Measurements from ENCODE around the gene MTHFSD.

The MTHFSD gene

DNA sequence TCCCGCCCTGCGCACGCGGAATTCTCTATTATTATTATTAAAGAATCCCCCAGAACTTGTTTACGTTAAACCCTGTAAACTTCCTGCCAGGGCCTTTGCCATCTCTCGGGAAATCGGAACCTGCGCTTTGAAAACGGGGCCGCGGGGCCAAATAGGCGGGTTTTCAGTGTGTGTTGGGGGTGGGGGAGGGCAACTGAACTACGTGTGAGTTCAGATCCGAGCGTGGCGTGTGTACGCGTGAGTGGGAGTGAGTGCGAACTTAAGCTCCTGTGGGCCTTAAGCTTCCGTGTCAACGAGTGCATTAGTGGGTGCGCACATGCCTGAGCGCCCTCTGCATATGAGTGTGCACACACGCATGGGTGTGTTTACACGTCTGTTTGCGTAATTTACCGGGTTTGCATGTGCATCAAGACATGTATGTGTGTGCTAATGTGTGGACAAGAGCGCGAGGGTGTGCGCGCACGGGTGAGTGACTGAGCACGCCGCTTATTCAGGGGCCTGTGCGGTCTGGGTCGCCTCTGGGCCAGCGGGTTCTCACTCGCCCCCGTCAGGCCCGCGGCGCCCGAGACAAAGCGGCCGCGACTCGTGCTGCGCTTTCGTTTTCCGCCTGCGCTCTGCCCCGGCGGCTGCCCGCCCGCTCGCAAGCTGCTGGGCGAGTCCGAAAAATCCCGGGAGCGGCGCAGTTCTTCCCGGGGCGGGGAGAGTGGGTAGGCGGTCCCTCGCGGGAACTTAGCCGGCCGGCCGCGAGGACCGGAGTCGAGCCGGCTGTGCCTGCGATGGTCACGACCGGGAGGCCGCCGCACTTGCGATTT, 45.9 kb downstream of the MTHFSD start:
- Histone ChIP-seq H3K27me3 (ENCODE audit: control insufficient read depth, insufficient read depth, low read length) (peaks cover 86% of the 10 kb centered on the region), H3K9ac (ENCODE audit: low read length) (peak overlapping the region; percentile 58), H3K4me1 (ENCODE audit: control insufficient read depth, insufficient read depth, low read length) (peaks cover 7% of the 10 kb centered on the region)

GRCh38 chr16:86508028-86508946, 46.7 kb downstream of the MTHFSD start:
- H3K4me1 ChIP-seq (ENCODE audit: control insufficient read depth, insufficient read depth, low read length) = peaks cover 7% of the 10 kb centered on the region
- peak overlapping the region; percentile 58 for H3K9ac ChIP-seq (ENCODE audit: low read length)
- H3K4me3 ChIP-seq (ENCODE audit: low read length) = no peak overlapping the region
- H3K27me3 ChIP-seq (ENCODE audit: control insufficient read depth, insufficient read depth, low read length) = peaks cover 87% of the 10 kb centered on the region
- no peaks in the 10 kb centered on the region for H3K9me3 ChIP-seq (ENCODE audit: control insufficient read depth, low read length)
- no peaks in the 10 kb centered on the region for H3K36me3 ChIP-seq (ENCODE audit: control insufficient read depth, insufficient read depth, low read length)

More for the DNA sequence above, 45.9 kb downstream of the MTHFSD start:
- Histone ChIP-seq H3K36me3 (ENCODE audit: control insufficient read depth, insufficient read depth, low read length) (no peaks in the 10 kb centered on the region), H3K9me3 (ENCODE audit: control insufficient read depth, low read length) (no peaks in the 10 kb centered on the region), H3K4me3 (ENCODE audit: low read length) (peak overlapping the region; percentile 41)

DNA sequence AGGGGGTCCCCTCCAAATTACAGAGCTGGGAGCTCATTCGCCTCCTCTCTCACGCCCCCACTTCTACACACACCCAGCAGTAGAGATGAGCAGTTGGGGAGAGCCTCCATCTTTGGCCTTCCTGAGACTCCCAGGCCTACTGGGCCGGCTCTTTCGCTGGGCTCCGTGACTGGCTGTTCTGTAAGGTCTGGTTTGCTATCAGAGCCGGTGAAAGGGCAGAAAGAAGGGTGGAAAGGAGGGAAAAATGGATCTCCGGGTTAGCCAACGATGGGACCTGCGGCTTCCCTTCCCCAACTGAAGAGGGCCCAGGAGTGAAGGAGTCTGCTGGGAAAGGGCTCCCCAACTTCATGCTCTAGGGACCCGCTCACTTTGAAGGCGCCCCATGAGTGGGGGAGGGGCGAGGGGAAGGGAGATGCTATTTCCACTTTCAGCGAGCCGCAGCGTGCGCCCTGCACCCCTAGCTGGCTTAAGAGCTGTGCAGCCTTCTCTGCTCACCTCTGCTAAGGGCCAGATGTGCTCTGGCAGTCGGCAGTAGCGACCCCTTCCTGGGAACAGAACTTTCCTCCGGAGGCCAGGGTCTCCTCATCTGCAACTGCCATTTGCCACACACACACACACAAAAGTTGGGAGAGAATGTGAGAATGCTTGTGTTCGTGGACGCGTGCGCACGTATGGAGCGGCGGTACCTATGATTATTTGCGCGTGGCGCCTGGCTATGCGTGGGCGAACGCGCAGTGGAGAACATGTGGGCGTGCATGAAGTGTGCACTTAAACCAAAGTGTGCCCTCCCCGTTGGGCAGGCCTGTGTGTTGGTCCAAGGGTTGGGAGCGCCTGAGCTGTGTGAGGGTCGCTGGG, 47.6 kb downstream of the MTHFSD start:
- H3K4me3 ChIP-seq (ENCODE audit: low read length) = peak overlapping the region; percentile 36
- peak overlapping the region; percentile 58 for H3K9ac ChIP-seq (ENCODE audit: low read length)
- H3K27me3 ChIP-seq (ENCODE audit: control insufficient read depth, insufficient read depth, low read length) = peaks cover 89% of the 10 kb centered on the region
- H3K36me3 ChIP-seq (ENCODE audit: control insufficient read depth, insufficient read depth, low read length) = no peaks in the 10 kb centered on the region
- H3K4me1 ChIP-seq (ENCODE audit: control insufficient read depth, insufficient read depth, low read length) = peaks cover 7% of the 10 kb centered on the region
- H3K9me3 ChIP-seq (ENCODE audit: control insufficient read depth, low read length) = no peaks in the 10 kb centered on the region

GRCh38 chr16:86505899-86506864, 48.9 kb downstream of the MTHFSD start:
- Histone ChIP-seq H3K36me3 (ENCODE audit: control insufficient read depth, insufficient read depth, low read length) (no peaks in the 10 kb centered on the region), H3K4me1 (ENCODE audit: control insufficient read depth, insufficient read depth, low read length) (peaks cover 7% of the 10 kb centered on the region), H3K9me3 (ENCODE audit: control insufficient read depth, low read length) (no peaks in the 10 kb centered on the region), H3K9ac (ENCODE audit: low read length) (peak overlapping the region; percentile 58), H3K27me3 (ENCODE audit: control insufficient read depth, insufficient read depth, low read length) (peaks cover 90% of the 10 kb centered on the region), H3K4me3 (ENCODE audit: low read length) (no peak overlapping the region)

DNA sequence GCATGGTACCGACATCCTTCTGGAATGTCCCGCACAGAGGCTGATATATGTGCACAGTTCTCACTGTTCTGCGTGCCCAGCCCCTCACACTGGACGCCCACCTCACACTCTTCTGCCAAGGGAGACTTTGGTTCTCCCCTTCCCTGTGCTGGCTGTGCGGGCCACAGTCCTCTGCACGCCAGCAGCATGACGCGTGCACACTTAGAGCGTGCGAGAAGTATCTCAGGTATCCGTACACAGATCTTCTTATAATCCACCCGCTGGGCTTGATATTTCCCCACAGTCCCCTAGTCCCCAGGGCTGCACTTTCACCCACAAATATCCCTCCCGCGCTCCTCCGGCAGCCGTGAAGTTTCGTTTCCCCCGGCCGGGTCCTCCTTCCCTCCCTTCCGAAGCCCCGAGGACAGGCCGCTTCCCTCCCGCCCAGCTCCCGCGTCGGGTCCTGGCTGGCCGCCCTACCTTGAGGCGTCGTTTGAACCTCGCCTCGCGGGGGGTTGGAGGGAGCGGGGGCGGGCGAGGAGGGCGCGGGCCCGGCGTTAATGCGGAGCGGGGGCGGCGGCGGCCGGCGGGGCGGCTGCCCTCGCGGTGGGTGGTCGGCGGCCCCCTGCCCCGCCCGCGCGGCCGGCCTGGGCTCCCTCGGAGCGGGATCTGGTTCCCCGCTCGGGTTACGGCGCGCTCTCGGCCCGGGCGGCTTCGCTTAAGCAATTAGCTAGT, 49.7 kb downstream of the MTHFSD start:
- Histone ChIP-seq H3K4me1 (ENCODE audit: control insufficient read depth, insufficient read depth, low read length) (peaks cover 7% of the 10 kb centered on the region), H3K9ac (ENCODE audit: low read length) (peak overlapping the region; percentile 58), H3K27me3 (ENCODE audit: control insufficient read depth, insufficient read depth, low read length) (peaks cover 92% of the 10 kb centered on the region), H3K36me3 (ENCODE audit: control insufficient read depth, insufficient read depth, low read length) (no peaks in the 10 kb centered on the region), H3K9me3 (ENCODE audit: control insufficient read depth, low read length) (no peaks in the 10 kb centered on the region), H3K4me3 (ENCODE audit: low read length) (no peak overlapping the region)

- Histone ChIP-seq H3K4me1 (ENCODE audit: control insufficient read depth, insufficient read depth, low read length) (peaks cover 7% of the 10 kb centered on the region), H3K4me3 (ENCODE audit: low read length) (no peak overlapping the region), H3K36me3 (ENCODE audit: control insufficient read depth, insufficient read depth, low read length) (no peaks in the 10 kb centered on the region), H3K9me3 (ENCODE audit: control insufficient read depth, low read length) (no peaks in the 10 kb centered on the region), H3K27me3 (ENCODE audit: control insufficient read depth, insufficient read depth, low read length) (peaks cover 95% of the 10 kb centered on the region), H3K9ac (ENCODE audit: low read length) (peak overlapping the region; percentile 37)
These were observed 50.5 kb downstream of the MTHFSD start for GRCh38 chr16:86504315-86505184.

DNA sequence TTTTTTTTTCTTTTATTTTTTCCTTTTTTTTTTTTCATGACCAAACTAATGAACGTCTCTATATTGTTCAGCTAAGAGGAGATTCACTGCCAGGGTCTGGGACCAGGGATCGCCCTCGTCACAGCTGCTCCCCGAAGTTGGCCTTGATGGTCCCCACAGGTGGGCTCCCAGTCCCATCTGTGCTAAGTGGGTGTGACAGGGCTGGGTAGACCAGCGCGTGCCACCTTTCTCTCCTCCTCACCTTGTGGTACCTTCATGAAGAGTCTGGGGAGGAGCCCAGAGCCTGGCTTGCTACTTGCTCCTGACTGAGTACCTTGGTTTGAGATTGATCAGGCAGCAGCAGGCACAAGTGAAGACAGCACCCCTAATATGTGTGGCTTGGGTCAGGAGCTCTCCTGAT, 51.2 kb downstream of the MTHFSD start:
- Histone ChIP-seq H3K9me3 (ENCODE audit: control insufficient read depth, low read length) (no peaks in the 10 kb centered on the region), H3K27me3 (ENCODE audit: control insufficient read depth, insufficient read depth, low read length) (peaks cover 95% of the 10 kb centered on the region), H3K4me1 (ENCODE audit: control insufficient read depth, insufficient read depth, low read length) (peaks cover 2% of the 10 kb centered on the region), H3K9ac (ENCODE audit: low read length) (peak overlapping the region; percentile 53), H3K4me3 (ENCODE audit: low read length) (no peak overlapping the region), H3K36me3 (ENCODE audit: control insufficient read depth, insufficient read depth, low read length) (no peaks in the 10 kb centered on the region)

DNA sequence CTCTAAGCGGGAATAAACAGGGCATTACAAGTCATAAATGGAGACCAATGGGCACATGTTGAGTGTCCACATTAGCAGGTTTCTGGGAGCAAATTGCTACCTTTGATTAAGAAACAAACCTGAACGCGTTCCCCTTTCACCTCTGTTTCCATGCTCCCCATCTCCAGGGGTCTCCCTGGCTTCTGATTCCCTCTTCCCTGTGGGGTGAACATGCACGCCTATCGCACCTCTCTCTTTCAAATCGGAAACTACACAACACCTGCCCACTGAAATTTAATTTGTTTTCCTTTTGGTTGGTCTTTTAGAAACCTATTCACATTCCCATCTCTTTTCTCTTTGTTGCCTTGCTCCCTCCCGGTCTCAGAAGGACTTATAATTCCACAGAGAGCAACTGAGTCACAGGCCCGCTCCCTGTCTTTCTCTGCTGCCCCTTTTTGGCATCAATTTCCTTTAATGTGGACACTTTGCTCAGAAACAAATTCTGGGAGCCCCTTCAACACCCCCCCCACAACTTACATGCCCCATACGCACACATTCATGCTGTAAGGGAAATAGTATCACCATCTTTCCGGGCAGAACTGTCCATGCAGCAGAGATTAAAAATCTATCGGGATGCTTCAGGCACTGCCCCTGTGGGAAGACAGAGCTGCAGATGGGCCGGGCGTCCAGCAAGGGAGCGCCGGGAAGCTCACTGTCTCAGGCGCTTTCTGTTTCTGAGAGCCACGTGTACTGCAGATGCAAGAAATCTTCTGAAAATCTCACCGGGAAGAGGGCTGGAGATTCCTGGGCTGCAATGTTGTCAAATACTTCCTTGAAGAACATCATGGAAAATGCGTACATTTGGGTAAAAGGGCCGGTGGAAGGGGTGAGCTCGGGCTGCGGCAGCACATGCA, 51.9 kb downstream of the MTHFSD start:
- Histone ChIP-seq H3K4me1 (ENCODE audit: control insufficient read depth, insufficient read depth, low read length) (no peaks in the 10 kb centered on the region), H3K27me3 (ENCODE audit: control insufficient read depth, insufficient read depth, low read length) (peaks cover 95% of the 10 kb centered on the region), H3K9me3 (ENCODE audit: control insufficient read depth, low read length) (no peaks in the 10 kb centered on the region), H3K36me3 (ENCODE audit: control insufficient read depth, insufficient read depth, low read length) (no peaks in the 10 kb centered on the region), H3K4me3 (ENCODE audit: low read length) (no peak overlapping the region), H3K9ac (ENCODE audit: low read length) (peak overlapping the region; percentile 50)
